Measurements from ENCODE around the gene ZFYVE28. TPM values are rescaled to one million over a fixed set of nuclear protein-coding genes. Genes with fewer than 3 reads are reported as not detected.
A peak's percentile ranks its signal among the peaks of the same experiment; 100 is the strongest.

ZFYVE28 gene
- total and polyA plus RNA-seq, 9 donors, result 1.3 to 12.1 (median 8.6) TPM

DNA sequence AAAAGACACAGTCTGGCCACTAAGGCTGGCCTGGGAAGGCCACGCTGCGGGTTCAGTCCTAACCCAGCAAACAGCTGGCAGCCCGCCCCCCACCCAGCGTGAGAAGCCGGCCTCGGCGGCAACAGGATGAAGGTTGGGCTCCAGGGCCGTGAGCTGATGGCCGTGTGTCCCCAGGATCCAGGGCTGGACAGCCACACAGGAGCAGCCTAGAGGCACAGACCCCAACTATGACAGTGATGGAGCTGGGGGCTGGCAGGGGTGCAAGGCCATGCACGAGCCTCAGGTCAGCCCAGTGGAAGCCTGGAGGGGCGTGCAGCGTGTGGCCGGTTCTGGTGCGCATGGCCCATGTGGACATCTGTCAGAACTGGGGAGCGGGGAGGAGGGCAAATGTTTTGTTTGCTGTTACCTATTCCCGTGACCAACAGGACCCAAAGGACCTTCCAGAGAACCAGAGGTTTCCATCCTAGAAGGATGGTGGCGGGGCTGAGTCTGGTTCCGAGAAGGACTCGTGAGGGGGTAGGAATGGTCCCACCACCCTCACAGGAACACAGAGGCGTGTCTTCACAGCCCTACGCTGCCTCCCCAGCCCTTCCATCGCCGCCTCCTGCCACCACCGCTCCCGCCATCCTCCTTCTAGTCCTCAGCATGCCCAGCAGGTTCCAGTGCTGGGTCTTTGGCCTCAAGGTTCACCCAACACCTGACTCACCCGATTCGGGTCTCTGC, 46.5 kb downstream of the ZFYVE28 start:
- DNase-seq, result peak in 1 of 5 donors; percentile 6
- WGBS, 3 donors, result 78 to 84% (median 82%) methylated on average over 27 of the region's 27 CpGs
- TF ChIP-seq POLR2A (IDR thresholded peaks at IDR 0.05) (no peak), EP300 (IDR thresholded peaks at IDR 0.05) (no peak)
- TF ChIP-seq, protein P1, sequence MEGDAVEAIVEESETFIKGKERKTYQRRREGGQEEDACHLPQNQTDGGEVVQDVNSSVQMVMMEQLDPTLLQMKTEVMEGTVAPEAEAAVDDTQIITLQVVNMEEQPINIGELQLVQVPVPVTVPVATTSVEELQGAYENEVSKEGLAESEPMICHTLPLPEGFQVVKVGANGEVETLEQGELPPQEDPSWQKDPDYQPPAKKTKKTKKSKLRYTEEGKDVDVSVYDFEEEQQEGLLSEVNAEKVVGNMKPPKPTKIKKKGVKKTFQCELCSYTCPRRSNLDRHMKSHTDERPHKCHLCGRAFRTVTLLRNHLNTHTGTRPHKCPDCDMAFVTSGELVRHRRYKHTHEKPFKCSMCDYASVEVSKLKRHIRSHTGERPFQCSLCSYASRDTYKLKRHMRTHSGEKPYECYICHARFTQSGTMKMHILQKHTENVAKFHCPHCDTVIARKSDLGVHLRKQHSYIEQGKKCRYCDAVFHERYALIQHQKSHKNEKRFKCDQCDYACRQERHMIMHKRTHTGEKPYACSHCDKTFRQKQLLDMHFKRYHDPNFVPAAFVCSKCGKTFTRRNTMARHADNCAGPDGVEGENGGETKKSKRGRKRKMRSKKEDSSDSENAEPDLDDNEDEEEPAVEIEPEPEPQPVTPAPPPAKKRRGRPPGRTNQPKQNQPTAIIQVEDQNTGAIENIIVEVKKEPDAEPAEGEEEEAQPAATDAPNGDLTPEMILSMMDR (IDR thresholded peaks at IDR 0.05), result no peak
- Histone ChIP-seq H3K4me1 (ENCODE audit: insufficient read depth) (no peaks in the 10 kb centered on the region), H3K9me3 (no peaks in the 10 kb centered on the region), H3K27ac (no peak overlapping the region), H3K27me3 (no peaks in the 10 kb centered on the region), H3K4me3 (no peak overlapping the region), H3K36me3 (no peaks in the 10 kb centered on the region)
- intact Hi-C loops (cut with DNase I), result no loop called here

GRCh38 chr4:2370597-2371320, 47.7 kb downstream of the ZFYVE28 start:
- Histone ChIP-seq H3K27ac (no peak overlapping the region), H3K27me3 (no peaks in the 10 kb centered on the region), H3K4me1 (ENCODE audit: insufficient read depth) (no peaks in the 10 kb centered on the region), H3K9me3 (no peaks in the 10 kb centered on the region), H3K4me3 (no peak overlapping the region), H3K36me3 (no peaks in the 10 kb centered on the region)
- 83 to 87% (median 87%) methylated on average over 25 to 26 of the region's 26 CpGs for WGBS, 3 donors
- peak in 1 of 5 donors; percentile 11 for DNase-seq
- TF ChIP-seq, protein P1 (IDR thresholded peaks at IDR 0.05), result no peak
- TF ChIP-seq POLR2A (IDR thresholded peaks at IDR 0.05) (no peak), EP300 (IDR thresholded peaks at IDR 0.05) (no peak)
- intact Hi-C loops (cut with DNase I), result no loop called here

DNA sequence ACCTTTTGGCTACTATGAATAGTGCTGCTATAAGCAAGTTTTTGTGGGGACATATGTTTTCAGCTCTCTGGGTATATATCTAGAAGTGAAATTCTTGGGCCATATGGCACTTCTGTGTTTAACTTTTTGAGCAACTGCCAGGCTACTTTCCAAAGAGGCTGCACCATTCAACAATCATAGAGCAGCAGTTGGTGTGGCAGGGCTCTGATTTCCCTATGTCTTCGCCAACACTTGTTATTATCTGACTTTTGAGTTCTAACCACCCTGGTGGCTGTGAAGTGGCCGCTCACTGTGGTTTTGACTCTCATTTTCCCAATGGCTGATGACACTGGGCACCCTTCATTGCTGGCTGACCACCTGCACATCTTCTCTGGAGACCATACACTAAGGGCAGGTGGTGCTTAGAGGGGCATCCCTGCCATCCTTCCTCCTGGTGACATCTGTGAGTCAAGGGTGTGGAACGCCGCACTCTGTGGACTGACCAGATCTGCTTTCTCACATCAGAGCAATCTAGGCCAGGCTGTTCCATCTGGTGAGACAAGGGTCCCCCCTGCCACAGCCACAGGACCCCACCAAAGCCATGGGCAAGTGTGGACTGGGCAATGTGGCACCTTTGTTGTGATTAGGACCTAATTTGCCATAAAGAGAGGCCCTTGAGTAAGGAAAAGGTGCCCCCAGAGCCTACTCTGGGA, 49.6 kb downstream of the ZFYVE28 start:
- Histone ChIP-seq H3K4me3 (no peak overlapping the region), H3K4me1 (ENCODE audit: insufficient read depth) (peaks cover 10% of the 10 kb centered on the region), H3K27me3 (no peaks in the 10 kb centered on the region), H3K27ac (no peak overlapping the region), H3K9me3 (no peaks in the 10 kb centered on the region), H3K36me3 (no peaks in the 10 kb centered on the region)
- DNase-seq, result peak in 1 of 5 donors; percentile 2
- TF ChIP-seq, protein P1 (IDR thresholded peaks at IDR 0.05), result no peak
- TF ChIP-seq EP300 (IDR thresholded peaks at IDR 0.05) (no peak), POLR2A (IDR thresholded peaks at IDR 0.05) (no peak)
- 94 to 96% (median 95%) methylated on average over 4 of the region's 4 CpGs for WGBS, 3 donors
- intact Hi-C loops (cut with DNase I), result no loop called here

- H3K4me3 ChIP-seq, result no peak overlapping the region
- H3K27me3 ChIP-seq, result no peaks in the 10 kb centered on the region
- intact Hi-C loops (cut with DNase I), result no loop called here
- no peak overlapping the region for H3K27ac ChIP-seq
- H3K4me1 ChIP-seq (ENCODE audit: insufficient read depth), result peaks cover 19% of the 10 kb centered on the region
- 74 to 88% (median 86%) methylated on average over 7 of the region's 7 CpGs for WGBS, 3 donors
- no peaks in the 10 kb centered on the region for H3K36me3 ChIP-seq
- DNase-seq, result peak in 1 of 5 donors; percentile 8
- TF ChIP-seq POLR2A (IDR thresholded peaks at IDR 0.05), result no peak
- TF ChIP-seq EP300 (IDR thresholded peaks at IDR 0.05), result no peak
- TF ChIP-seq, protein P1 (IDR thresholded peaks at IDR 0.05), result no peak
- no peaks in the 10 kb centered on the region for H3K9me3 ChIP-seq
These were observed 50.8 kb downstream of the ZFYVE28 start for GRCh38 chr4:2367626-2368025.

Measured in ovary (tissue), 9 donors.